ENCODE data around the gene CBX8. TPM values are rescaled to one million over a fixed set of nuclear protein-coding genes. Genes with fewer than 3 reads are reported as not detected.

The CBX8 gene
- total RNA-seq (2016; rRNA removed; fragmentation: Illumina TruSeq; extraction: Trizol), result 12.0 and 12.6 TPM in 2 replicates
- 1.3 and 2.4 TPM in 2 replicates for total RNA-seq (2016; cell fraction: cytosol; rRNA removed; fragmentation: Illumina TruSeq; extraction: Trizol; ENCODE audit: low read depth)
- 12.8 and 13.5 TPM in 2 replicates for total RNA-seq (2016; cell fraction: insoluble cytoplasmic fraction; rRNA removed; fragmentation: Illumina TruSeq; extraction: Trizol)
- total RNA-seq (2016; cell fraction: membrane; rRNA removed; fragmentation: Illumina TruSeq; extraction: Trizol), result 4.8 and 5.6 TPM in 2 replicates
- 5.7 and 8.6 TPM in 2 replicates for total RNA-seq (2016; cell fraction: nucleus; rRNA removed; fragmentation: Illumina TruSeq; extraction: Trizol)
- 0.34 and 0.76 TPM in 2 replicates for polyA plus RNA-seq (2011; rRNA removed)
- polyA plus RNA-seq (2011; cell fraction: cytosol; rRNA removed), result 0.72 and 0.99 TPM in 2 replicates
- polyA plus RNA-seq (2011; cell fraction: nucleus; rRNA removed), result 3.4 and 5.0 TPM in 2 replicates
- 7.4 and 7.7 TPM in 2 replicates for polyA plus RNA-seq (2012)
- 0.54 and 0.80 TPM in 2 replicates for polyA plus RNA-seq (2016; cell fraction: cytosol; fragmentation: Illumina TruSeq; extraction: Trizol; ENCODE audit: low read depth)
- polyA plus RNA-seq (2016; cell fraction: insoluble cytoplasmic fraction; fragmentation: Illumina TruSeq; extraction: Trizol; ENCODE audit: low read depth), result 10.9 and 11.0 TPM in 2 replicates
- polyA plus RNA-seq (2016; cell fraction: membrane; fragmentation: Illumina TruSeq; extraction: Trizol; ENCODE audit: low read depth), result 1.4 TPM in 2 replicates
- polyA plus RNA-seq (2016; cell fraction: nucleus; fragmentation: Illumina TruSeq; extraction: Trizol; ENCODE audit: insufficient read depth, low read depth), result 15.7 and 18.7 TPM in 2 replicates
- 1.2 and 1.6 TPM in 2 replicates for polyA minus RNA-seq (2011; rRNA and poly(A)+ RNA removed; ENCODE audit: low replicate concordance)
- 1.8 and 1.9 TPM in 2 replicates for polyA minus RNA-seq (2011; cell fraction: cytosol; rRNA and poly(A)+ RNA removed)
- polyA minus RNA-seq (2011; cell fraction: nucleus; rRNA and poly(A)+ RNA removed), result 0.77 and 0.87 TPM in 2 replicates
- percentile 79 among the genes with signal in this experiment for Bru-seq, nascent RNA
- percentile 78 among the genes with signal in this experiment for BruChase-seq, experiment 1, labeled RNA remaining after a 6-hour chase
- percentile 86 among the genes with signal in this experiment for BruChase-seq, experiment 2, labeled RNA remaining after a 2-hour chase
- long read RNA-seq, experiment 1, transcript CBX8-201 (5 exons, 3,791 nt), result major isoform, 6 of 6 reads
- long read RNA-seq, experiment 1, partial matches to known transcripts, result 0 of 6 reads
- long read RNA-seq, experiment 1, other reads (novel, unspliced or antisense), result 0 of 6 reads
- long read RNA-seq, experiment 2, transcript CBX8-201 (5 exons, 3,791 nt), result major isoform, 11 of 32 reads
- long read RNA-seq, experiment 2, partial matches to known transcripts, result 2 of 32 reads
- long read RNA-seq, experiment 2, other reads (novel, unspliced or antisense), result 19 of 32 reads

GRCh38 chr17:79796763-79797491, at the start of gene CBX8:
TSS of gene CBX8 (minus strand) at chr17:79797077. CDS start at chr17:79796998, 79 bp downstream.
- peak within 1 kb of the TSS; percentile 96 for H3K9ac ChIP-seq (ENCODE audit: insufficient read depth, low read depth, low read length)
- H4K20me1 ChIP-seq (ENCODE audit: insufficient read depth, low read length), result no peaks in the 10 kb centered on the region
- peaks cover 67% of the 10 kb centered on the region for H3K4me1 ChIP-seq (ENCODE audit: insufficient read depth, low read length)
- 2% methylated on average over 40 of the region's 79 CpGs for WGBS (ENCODE audit: low lambda C conversion rate)
- ATAC-seq, result peak; percentile 69
- peaks cover 28 to 49% of the 10 kb centered on the region in 2 experiments for H3K27me3 ChIP-seq (ENCODE audit: control insufficient read depth in 1 of 2, insufficient read depth in 2 of 2, low read length in 2 of 2)
- BruUV-seq (replicated peaks), result no TSS peak
- H3K4me2 ChIP-seq (ENCODE audit: low read depth, low read length), result peak within 1 kb of the TSS; percentile 99
- H3K79me2 ChIP-seq (ENCODE audit: insufficient read depth, low read length), result peaks cover 10% of the 10 kb centered on the region
- intact Hi-C loops (cut with micrococcal nuclease; ENCODE audit: unreplicated experiment), result loop anchor here (2.0 to 5.0 kb wide), 3 partner anchors 40 to 196 kb away; partner anchors contain the start of gene CBX4
- peak; percentile 89 for FAIRE-seq
- peaks cover 5 to 9% of the 10 kb centered on the region in 2 experiments; a peak in 4 of 5 replicates for H3K36me3 ChIP-seq (replicated peaks in 1 of 2; ENCODE audit: control insufficient read depth in 1 of 2, insufficient read depth in 2 of 2, low read length in 2 of 2)
- in situ Hi-C loops (cut with HindIII; ENCODE audit: extremely low pct_ligation_motif_present, low pct_unique_long_range_greater_than_20kb), result no loop called here
- H2AFZ ChIP-seq (ENCODE audit: low read length), result no peak within 1 kb of the TSS
- ChIA-PET CTCF (ENCODE audit: low intra/inter-chr PET ratio, low total read pairs) (no interaction called here), POLR2A (interaction anchor here (0.6 to 4.7 kb wide), 37 partner anchors 8 to 1886 kb away, joined by 3 to 98 read pairs (median 6); partner anchors contain the start of genes CBX2 and CBX4)
- no peaks in the 10 kb centered on the region for H3K9me3 ChIP-seq (ENCODE audit: low read length)
- peak; percentile 99 for DNase-seq (ENCODE audit: low spot score)
- H3K27ac ChIP-seq (ENCODE audit: extremely low read length, insufficient read depth, low read length), result peak within 1 kb of the TSS; percentile 87
- H3K4me3 ChIP-seq (replicated peaks in 1 of 3; ENCODE audit: insufficient read depth in 1 of 3, low read depth in 2 of 3, low read length in 3 of 3), result peak within 1 kb of the TSS; percentile 85 to 94 (median 86)
- TF ChIP-seq SPEN (CRISPR knock-in tag; IDR thresholded peaks at IDR 0.05; ENCODE audit: low read depth), result peak; percentile 89
- TF ChIP-seq, protein P1, sequence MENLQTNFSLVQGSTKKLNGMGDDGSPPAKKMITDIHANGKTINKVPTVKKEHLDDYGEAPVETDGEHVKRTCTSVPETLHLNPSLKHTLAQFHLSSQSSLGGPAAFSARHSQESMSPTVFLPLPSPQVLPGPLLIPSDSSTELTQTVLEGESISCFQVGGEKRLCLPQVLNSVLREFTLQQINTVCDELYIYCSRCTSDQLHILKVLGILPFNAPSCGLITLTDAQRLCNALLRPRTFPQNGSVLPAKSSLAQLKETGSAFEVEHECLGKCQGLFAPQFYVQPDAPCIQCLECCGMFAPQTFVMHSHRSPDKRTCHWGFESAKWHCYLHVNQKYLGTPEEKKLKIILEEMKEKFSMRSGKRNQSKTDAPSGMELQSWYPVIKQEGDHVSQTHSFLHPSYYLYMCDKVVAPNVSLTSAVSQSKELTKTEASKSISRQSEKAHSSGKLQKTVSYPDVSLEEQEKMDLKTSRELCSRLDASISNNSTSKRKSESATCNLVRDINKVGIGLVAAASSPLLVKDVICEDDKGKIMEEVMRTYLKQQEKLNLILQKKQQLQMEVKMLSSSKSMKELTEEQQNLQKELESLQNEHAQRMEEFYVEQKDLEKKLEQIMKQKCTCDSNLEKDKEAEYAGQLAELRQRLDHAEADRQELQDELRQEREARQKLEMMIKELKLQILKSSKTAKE (CRISPR knock-in tag; IDR thresholded peaks at IDR 0.05; ENCODE audit: borderline replicate concordance), result peak; percentile 71; the same call in 1 of the 2 replicates
- no peak for TF ChIP-seq ZNF790 (CRISPR knock-in tag; IDR thresholded peaks at IDR 0.05; ENCODE audit: borderline replicate concordance)
- TF ChIP-seq, protein P2, sequence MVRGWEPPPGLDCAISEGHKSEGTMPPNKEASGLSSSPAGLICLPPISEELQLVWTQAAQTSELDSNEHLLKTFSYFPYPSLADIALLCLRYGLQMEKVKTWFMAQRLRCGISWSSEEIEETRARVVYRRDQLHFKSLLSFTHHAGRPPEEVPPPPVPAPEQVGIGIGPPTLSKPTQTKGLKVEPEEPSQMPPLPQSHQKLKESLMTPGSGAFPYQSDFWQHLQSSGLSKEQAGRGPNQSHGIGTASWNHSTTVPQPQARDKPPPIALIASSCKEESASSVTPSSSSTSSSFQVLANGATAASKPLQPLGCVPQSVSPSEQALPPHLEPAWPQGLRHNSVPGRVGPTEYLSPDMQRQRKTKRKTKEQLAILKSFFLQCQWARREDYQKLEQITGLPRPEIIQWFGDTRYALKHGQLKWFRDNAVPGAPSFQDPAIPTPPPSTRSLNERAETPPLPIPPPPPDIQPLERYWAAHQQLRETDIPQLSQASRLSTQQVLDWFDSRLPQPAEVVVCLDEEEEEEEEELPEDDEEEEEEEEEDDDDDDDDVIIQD (CRISPR knock-in tag; IDR thresholded peaks at IDR 0.05; ENCODE audit: low read depth), result peak; percentile 46; the same call in 1 of the 2 replicates
- TF ChIP-seq SP4 (CRISPR knock-in tag; IDR thresholded peaks at IDR 0.05), result peak; percentile 97
- TF ChIP-seq ZNF205 (CRISPR knock-in tag; IDR thresholded peaks at IDR 0.05), result 0 out of 2 replicates have a peak, but pooled peaks have one; percentile 38
- TF ChIP-seq TCF12 (IDR thresholded peaks at IDR 0.05), result no peak
- TF ChIP-seq TCF12 (CRISPR knock-in tag; IDR thresholded peaks at IDR 0.05), result no peak
- TF ChIP-seq, protein P3, sequence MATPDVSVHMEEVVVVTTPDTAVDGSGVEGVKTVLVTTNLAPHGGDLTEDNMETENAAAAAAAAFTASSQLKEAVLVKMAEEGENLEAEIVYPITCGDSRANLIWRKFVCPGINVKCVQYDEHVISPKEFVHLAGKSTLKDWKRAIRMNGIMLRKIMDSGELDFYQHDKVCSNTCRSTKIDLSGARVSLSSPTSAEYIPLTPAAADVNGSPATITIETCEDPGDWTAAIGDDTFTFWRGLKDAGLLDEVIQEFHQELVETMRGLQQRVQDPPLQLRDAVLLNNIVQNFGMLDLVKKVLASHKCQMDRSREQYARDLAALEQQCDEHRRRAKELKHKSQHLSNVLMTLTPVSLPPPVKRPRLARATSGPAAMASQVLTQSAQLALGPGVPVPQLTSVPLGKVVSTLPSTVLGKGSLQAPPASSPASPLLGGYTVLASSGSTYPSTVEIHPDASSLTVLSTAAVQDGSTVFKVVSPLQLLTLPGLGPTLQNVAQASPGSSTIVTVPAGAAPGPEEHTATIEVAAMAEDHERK (CRISPR knock-in tag; IDR thresholded peaks at IDR 0.05; ENCODE audit: low read depth), result peak; percentile 64; the same call in 1 of the 2 replicates
- no peak for TF ChIP-seq PLRG1 (conservative IDR thresholded peaks at IDR 0.05)
- TF ChIP-seq ARID2 (CRISPR knock-in tag; IDR thresholded peaks at IDR 0.05; ENCODE audit: borderline replicate concordance), result peak; percentile 83; the same call in 1 of the 2 replicates
- TF ChIP-seq ZNF773 (CRISPR knock-in tag; IDR thresholded peaks at IDR 0.05; ENCODE audit: borderline replicate concordance), result peak; percentile 63; the same call in 1 of the 2 replicates

All from HepG2 (cell line).